Measurements from ENCODE around the gene OSR1. TPM values are rescaled to one million over a fixed set of nuclear protein-coding genes. Genes with fewer than 3 reads are reported as not detected.

The OSR1 gene
- polyA plus RNA-seq, 1 experiment, result 6.7 TPM

DNA sequence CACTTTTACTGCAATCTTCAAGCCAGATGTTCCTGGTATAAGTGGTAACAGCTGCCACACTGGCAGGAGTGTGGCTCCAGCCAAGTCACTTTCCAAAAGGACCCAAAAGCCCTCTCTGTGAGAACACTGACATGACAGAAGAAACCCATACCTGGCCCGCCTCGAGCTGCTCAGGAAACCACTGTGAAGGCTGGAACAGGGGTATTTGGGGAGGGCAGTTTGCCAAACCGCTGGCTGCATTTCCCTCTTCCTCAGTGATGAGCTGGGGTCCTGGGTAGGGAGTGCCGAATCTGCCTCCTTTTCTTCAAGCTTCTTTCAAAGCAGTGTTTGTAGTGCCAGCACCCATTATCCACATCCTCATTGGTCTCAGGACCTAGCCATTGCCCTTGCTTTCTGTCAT lies 10.3 kb upstream of the OSR1 start:
- ChIA-PET CTCF (interaction anchor here (0.8 to 3.4 kb wide), 19 partner anchors 9 to 980 kb away, joined by 3 to 35 read pairs (median 5); no protein-coding TSS in a partner anchor), POLR2A (no interaction called here)
- TF ChIP-seq, protein P1, sequence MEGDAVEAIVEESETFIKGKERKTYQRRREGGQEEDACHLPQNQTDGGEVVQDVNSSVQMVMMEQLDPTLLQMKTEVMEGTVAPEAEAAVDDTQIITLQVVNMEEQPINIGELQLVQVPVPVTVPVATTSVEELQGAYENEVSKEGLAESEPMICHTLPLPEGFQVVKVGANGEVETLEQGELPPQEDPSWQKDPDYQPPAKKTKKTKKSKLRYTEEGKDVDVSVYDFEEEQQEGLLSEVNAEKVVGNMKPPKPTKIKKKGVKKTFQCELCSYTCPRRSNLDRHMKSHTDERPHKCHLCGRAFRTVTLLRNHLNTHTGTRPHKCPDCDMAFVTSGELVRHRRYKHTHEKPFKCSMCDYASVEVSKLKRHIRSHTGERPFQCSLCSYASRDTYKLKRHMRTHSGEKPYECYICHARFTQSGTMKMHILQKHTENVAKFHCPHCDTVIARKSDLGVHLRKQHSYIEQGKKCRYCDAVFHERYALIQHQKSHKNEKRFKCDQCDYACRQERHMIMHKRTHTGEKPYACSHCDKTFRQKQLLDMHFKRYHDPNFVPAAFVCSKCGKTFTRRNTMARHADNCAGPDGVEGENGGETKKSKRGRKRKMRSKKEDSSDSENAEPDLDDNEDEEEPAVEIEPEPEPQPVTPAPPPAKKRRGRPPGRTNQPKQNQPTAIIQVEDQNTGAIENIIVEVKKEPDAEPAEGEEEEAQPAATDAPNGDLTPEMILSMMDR (IDR thresholded peaks at IDR 0.05; ENCODE audit: insufficient read depth, low read depth, low read length), result no peak
- Histone ChIP-seq H3K36me3 (ENCODE audit: control insufficient read depth, insufficient read depth, low read length) (no peaks in the 10 kb centered on the region), H3K4me3 (ENCODE audit: low read depth, low read length) (no peak overlapping the region), H3K27me3 (ENCODE audit: control insufficient read depth, insufficient read depth, low read length) (peaks cover 7% of the 10 kb centered on the region)
- no peak for DNase-seq (ENCODE audit: low read depth)

GRCh38 chr2:19367326-19367725 lies 8.9 kb upstream of the OSR1 start:
- ChIA-PET CTCF (interaction anchor here (1.4 to 3.3 kb wide), 4 partner anchors 379 to 979 kb away, joined by 3 to 19 read pairs (median 8); no protein-coding TSS in a partner anchor), POLR2A (interaction anchor here (0.6 kb wide), 1 partner anchor 623 kb away, joined by 3 read pairs; no protein-coding TSS in a partner anchor)
- Histone ChIP-seq H3K4me3 (ENCODE audit: low read depth, low read length) (no peak overlapping the region), H3K36me3 (ENCODE audit: control insufficient read depth, insufficient read depth, low read length) (no peaks in the 10 kb centered on the region), H3K27me3 (ENCODE audit: control insufficient read depth, insufficient read depth, low read length) (peaks cover 5% of the 10 kb centered on the region)
- TF ChIP-seq, protein P1 (IDR thresholded peaks at IDR 0.05; ENCODE audit: insufficient read depth, low read depth, low read length), result no peak
- DNase-seq (ENCODE audit: low read depth), result no peak

- no peak for DNase-seq (ENCODE audit: low read depth)
- ChIA-PET POLR2A (no interaction called here), CTCF (interaction anchor here (0.5 to 2.5 kb wide), 3 partner anchors 201 to 844 kb away, joined by 4 to 13 read pairs (median 5); no protein-coding TSS in a partner anchor)
- TF ChIP-seq, protein P1 (IDR thresholded peaks at IDR 0.05; ENCODE audit: insufficient read depth, low read depth, low read length), result no peak
- H3K36me3 ChIP-seq (ENCODE audit: control insufficient read depth, insufficient read depth, low read length), result no peaks in the 10 kb centered on the region
- H3K4me3 ChIP-seq (ENCODE audit: low read depth, low read length), result no peak overlapping the region
- H3K27me3 ChIP-seq (ENCODE audit: control insufficient read depth, insufficient read depth, low read length), result peaks cover 2% of the 10 kb centered on the region; the same call in 1 of the 2 replicates
Measured at GRCh38 chr2:19365126-19365525, 6.7 kb upstream of the OSR1 start.

- DNase-seq (ENCODE audit: low read depth), result no peak
- ChIA-PET CTCF (interaction anchor here (0.7 to 1.6 kb wide), 6 partner anchors 10 to 844 kb away, joined by 3 to 10 read pairs (median 4); no protein-coding TSS in a partner anchor), POLR2A (no interaction called here)
- Histone ChIP-seq H3K4me3 (ENCODE audit: low read depth, low read length) (no peak overlapping the region), H3K27me3 (ENCODE audit: control insufficient read depth, insufficient read depth, low read length) (peaks cover 2% of the 10 kb centered on the region; the same call in 1 of the 2 replicates), H3K36me3 (ENCODE audit: control insufficient read depth, insufficient read depth, low read length) (no peaks in the 10 kb centered on the region)
- TF ChIP-seq, protein P1 (IDR thresholded peaks at IDR 0.05; ENCODE audit: insufficient read depth, low read depth, low read length), result no peak
Measured at GRCh38 chr2:19364014-19364413, 5.6 kb upstream of the OSR1 start.

- ChIA-PET CTCF (interaction anchor here (0.7 to 1.6 kb wide), 6 partner anchors 11 to 843 kb away, joined by 3 to 10 read pairs (median 4); no protein-coding TSS in a partner anchor), POLR2A (no interaction called here)
- Histone ChIP-seq H3K27me3 (ENCODE audit: control insufficient read depth, insufficient read depth, low read length) (peaks cover 2% of the 10 kb centered on the region; the same call in 1 of the 2 replicates), H3K36me3 (ENCODE audit: control insufficient read depth, insufficient read depth, low read length) (no peaks in the 10 kb centered on the region), H3K4me3 (ENCODE audit: low read depth, low read length) (peak overlapping the region; percentile 64)
- DNase-seq (ENCODE audit: low read depth), result no peak
- TF ChIP-seq, protein P1 (IDR thresholded peaks at IDR 0.05; ENCODE audit: insufficient read depth, low read depth, low read length), result no peak
Measured at GRCh38 chr2:19363474-19363778, 5.0 kb upstream of the OSR1 start.

Measured in BJ (cell line).